Trophoblast cell (in vitro differentiated cells and primary cell): ENCODE results near the gene C16orf96.

Experiments used
- DNase-seq, 2 donors: peaks; one replicate each; pipeline ENCODE4 v3.0.0-alpha.2; 2016
- H2AFZ ChIP-seq: 2 replicates; pipeline ENCODE4 v1.6.1; 2013; ENCODE audit warnings: low read length, moderate library complexity, mild to moderate bottlenecking; ENCODE audit not compliant: insufficient read depth, poor library complexity
- H2AK5ac ChIP-seq: 2 replicates; pipeline ENCODE4 v1.6.1; 2013; ENCODE audit warnings: mild to moderate bottlenecking, low read length
- H2BK120ac ChIP-seq: 2 replicates; pipeline ENCODE4 v1.6.1; 2013; ENCODE audit warnings: low read length, mild to moderate bottlenecking, moderate library complexity; ENCODE audit not compliant: insufficient read depth, poor library complexity
- H2BK12ac ChIP-seq: 2 replicates; pipeline ENCODE4 v1.6.1; 2013; ENCODE audit warnings: mild to moderate bottlenecking, low read length, moderate library complexity
- H2BK5ac ChIP-seq: 2 replicates; pipeline ENCODE4 v1.6.1; 2013; ENCODE audit warnings: low read length, low read depth, moderate library complexity, mild to moderate bottlenecking; ENCODE audit not compliant: poor library complexity
- H3K14ac ChIP-seq: 2 replicates; pipeline ENCODE4 v1.6.1; 2013; ENCODE audit warnings: mild to moderate bottlenecking, low read length
- H3K18ac ChIP-seq: 2 replicates; pipeline ENCODE4 v1.6.1; 2013; ENCODE audit warnings: mild to moderate bottlenecking, low read length
- H3K23ac ChIP-seq: 2 replicates; pipeline ENCODE4 v1.6.1; 2013; ENCODE audit warnings: low read length
- H3K27ac ChIP-seq: 2 replicates; pipeline ENCODE4 v1.5.1; 2013; ENCODE audit warnings: low read depth, mild to moderate bottlenecking, inconsistent platforms, low read length, moderate library complexity
- H3K27me3 ChIP-seq: 2 replicates; pipeline ENCODE4 v1.6.1; 2013; ENCODE audit warnings: inconsistent platforms, mild to moderate bottlenecking, low read length, moderate library complexity; ENCODE audit not compliant: insufficient read depth
- H3K36me3 ChIP-seq, 2 experiments: 1 replicate in 1 of 2; 2 replicates in 1 of 2; pipeline ENCODE4 v1.6.1; 2013; ENCODE audit warnings: low read length in 2 of 2, mild to moderate bottlenecking in 2 of 2, moderate library complexity in 1 of 2; ENCODE audit not compliant: insufficient read depth in 2 of 2, control insufficient read depth in 1 of 2
- H3K4ac ChIP-seq: 2 replicates; pipeline ENCODE4 v1.6.1; 2013; ENCODE audit warnings: low read depth, mild to moderate bottlenecking, low read length, moderate library complexity
- H3K4me1 ChIP-seq, 2 experiments: 1 replicate in 1 of 2; 2 replicates in 1 of 2; pipeline ENCODE4 v1.6.1; 2013; ENCODE audit warnings: low read length in 2 of 2, mild to moderate bottlenecking in 2 of 2, moderate library complexity in 1 of 2; ENCODE audit not compliant: insufficient read depth in 2 of 2, control insufficient read depth in 1 of 2
- H3K4me2 ChIP-seq: 2 replicates; pipeline ENCODE4 v1.6.1; 2013; ENCODE audit warnings: inconsistent platforms, mild to moderate bottlenecking, low read length, moderate library complexity
- H3K4me3 ChIP-seq: 2 replicates; pipeline ENCODE4 v1.5.1; 2013; ENCODE audit warnings: mild to moderate bottlenecking, low read depth, low read length, inconsistent platforms
- H3K79me1 ChIP-seq: one replicate; pipeline ENCODE4 v1.6.1; 2013; ENCODE audit warnings: low read length
- H3K79me2 ChIP-seq: 2 replicates; pipeline ENCODE4 v1.6.1; 2013; ENCODE audit warnings: low read length, mild to moderate bottlenecking; ENCODE audit not compliant: control insufficient read depth, insufficient read depth, poor library complexity
- H3K9ac ChIP-seq: 2 replicates; pipeline ENCODE4 v1.6.1; 2013; ENCODE audit warnings: mild to moderate bottlenecking, low read length
- H3K9me3 ChIP-seq: 2 replicates; pipeline ENCODE4 v1.6.1; 2013; ENCODE audit warnings: low read depth, mild to moderate bottlenecking, control low read depth, inconsistent platforms, low read length; ENCODE audit not compliant: insufficient read depth
- H4K12ac ChIP-seq: 2 replicates; pipeline ENCODE4 v1.6.1; 2013; ENCODE audit warnings: low read depth, mild to moderate bottlenecking, low read length, moderate library complexity
- H4K8ac ChIP-seq: 2 replicates; pipeline ENCODE4 v1.6.1; 2013; ENCODE audit warnings: low read depth, mild to moderate bottlenecking, low read length, moderate library complexity
- H4K91ac ChIP-seq: one replicate; pipeline ENCODE4 v1.6.1; 2013; ENCODE audit warnings: low read depth, mild to moderate bottlenecking, low read length, moderate library complexity
- WGBS: extraction: QIAGEN DNeasy Blood & Tissue Kit; methylation state at CpG from one replicate; pipeline ENCODE4 v1.1.7; 2013; ENCODE audit warnings: missing lambda C conversion rate; ENCODE audit not compliant: insufficient read length, insufficient coverage; ENCODE audit errors: extremely low coverage; 5-methylcytosine and 5-hydroxymethylcytosine counted together

Gene C16orf96

DNA sequence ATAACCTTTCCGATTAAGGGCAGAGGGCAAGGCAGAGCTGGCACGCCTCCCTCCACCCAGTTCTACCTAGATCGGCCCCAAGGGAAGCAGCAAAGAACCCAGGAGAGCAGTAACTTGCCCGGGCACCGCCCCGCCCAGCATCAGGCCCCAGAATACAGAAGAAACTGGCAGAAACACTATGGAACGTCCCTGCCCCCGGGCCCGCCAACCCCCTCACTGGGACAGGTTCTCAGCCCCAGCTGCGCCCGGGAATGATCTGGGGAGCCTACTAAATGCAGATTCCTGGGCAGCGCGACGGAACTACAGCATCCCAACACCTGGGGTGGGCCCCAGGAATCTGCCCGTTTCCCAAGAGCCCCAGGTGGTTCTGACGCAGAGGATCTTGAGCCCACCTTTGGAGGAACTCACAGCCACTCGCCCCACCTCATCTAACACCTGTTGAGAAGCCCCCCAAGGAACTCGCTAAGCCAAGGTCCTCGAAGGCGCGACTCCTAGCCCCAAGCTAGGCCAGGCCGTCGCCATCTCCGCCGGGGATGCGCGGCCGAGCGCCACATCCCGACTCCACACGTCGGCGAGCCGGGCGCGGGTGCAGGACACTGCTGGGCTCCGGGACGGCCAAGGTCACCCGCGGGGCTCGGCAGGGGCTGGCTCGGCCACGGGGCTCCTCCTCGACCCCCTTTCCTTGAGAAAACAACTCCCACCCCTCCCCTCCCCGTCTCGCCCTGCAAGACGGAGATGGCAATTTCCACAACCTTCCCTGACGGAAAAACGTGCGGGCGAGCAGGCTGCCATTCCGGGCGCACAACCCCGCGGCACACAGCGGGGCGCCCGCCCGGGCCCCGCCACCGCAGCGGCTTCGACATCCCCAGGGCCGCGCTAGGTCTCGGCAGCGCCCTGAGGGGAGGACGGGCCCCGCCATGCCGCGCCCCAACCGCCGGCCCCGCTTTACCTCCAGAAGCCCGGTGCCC, 18.5 kb upstream of the C16orf96 start:
- H3K9me3 ChIP-seq: peaks cover 7% of the 10 kb centered on the region
- no peak overlapping the region for H2BK12ac ChIP-seq
- H3K4me3 ChIP-seq: peak overlapping the region; percentile 84
- H3K23ac ChIP-seq: no peak overlapping the region
- peak overlapping the region; percentile 35 for H2BK120ac ChIP-seq
- peaks cover 7% of the 10 kb centered on the region for H3K27me3 ChIP-seq
- peaks cover 10% of the 10 kb centered on the region for H3K79me1 ChIP-seq
- peak overlapping the region; percentile 52 for H2AK5ac ChIP-seq
- H3K18ac ChIP-seq: peak overlapping the region; percentile 39
- peak overlapping the region; percentile 77 for H4K12ac ChIP-seq
- H3K4me2 ChIP-seq: peak overlapping the region; percentile 98
- peak overlapping the region; percentile 79 for H2AFZ ChIP-seq
- H3K27ac ChIP-seq: no peak overlapping the region
- H3K9ac ChIP-seq: peak overlapping the region; percentile 33
- peaks cover 5 to 6% of the 10 kb centered on the region in 2 experiments for H3K4me1 ChIP-seq
- peak overlapping the region; percentile 64 for H4K91ac ChIP-seq
- peak overlapping the region; percentile 4 for H3K4ac ChIP-seq
- H3K14ac ChIP-seq: peak overlapping the region; percentile 74
- H3K36me3 ChIP-seq: peaks cover 0 to under 1% of the 10 kb centered on the region in 2 experiments
- H2BK5ac ChIP-seq: no peak overlapping the region
- H4K8ac ChIP-seq: peak overlapping the region; percentile 82
- DNase-seq: peak in 1 of 2 donors; percentile 19
- no CpG with 5 or more reads among the region's 75 CpGs for WGBS
- H3K79me2 ChIP-seq: peaks cover 6% of the 10 kb centered on the region

DNA sequence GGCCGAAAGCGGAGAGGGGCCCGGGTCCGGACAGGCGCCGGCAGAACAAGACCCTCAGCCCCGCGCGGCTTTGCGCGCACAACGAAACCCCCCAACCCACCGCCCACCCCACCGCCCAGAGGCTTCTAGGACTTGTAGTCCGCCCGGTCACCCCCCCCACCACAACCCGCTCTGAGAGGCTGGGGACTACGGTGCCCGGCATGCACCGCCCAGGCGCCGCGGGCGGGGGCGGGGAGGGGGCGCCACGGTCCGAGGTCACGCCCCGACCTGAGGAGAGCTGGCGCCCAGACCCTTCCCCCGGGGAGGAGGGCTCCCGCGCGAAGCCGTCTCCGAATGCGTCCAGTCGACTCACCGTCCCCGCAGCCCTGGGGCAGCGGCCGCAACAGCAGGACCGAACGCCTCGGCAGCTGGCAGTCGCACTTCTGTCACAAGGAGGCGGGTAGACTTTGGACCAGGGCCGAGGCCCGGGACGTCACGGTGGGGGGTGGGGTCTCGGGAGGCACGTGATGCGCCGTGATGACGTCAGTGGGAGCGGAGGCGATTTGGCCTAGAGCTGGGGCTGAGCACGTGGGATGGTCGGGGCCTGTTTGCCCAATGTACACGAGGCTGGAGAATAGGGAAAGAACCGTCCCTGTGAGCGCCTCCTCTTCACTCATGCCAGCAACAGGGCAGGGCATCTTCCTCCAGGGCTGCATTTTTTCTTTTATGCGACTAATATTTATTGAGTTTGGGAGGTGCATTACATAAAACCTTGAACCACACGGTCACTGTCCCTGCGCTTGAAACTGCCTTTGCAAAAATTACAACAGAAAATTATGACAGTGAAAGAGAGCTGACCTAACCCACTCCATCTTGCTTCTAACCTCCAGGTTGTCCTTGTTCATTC, 17.5 kb upstream of the C16orf96 start, which contains the start of gene CDIP1:
Gene CDIP1, minus strand, starts transcription at position 424 of the 886 bp plus-strand sequence. CDS start 24,643 bp downstream, outside the sequence.
- no CpG with 5 or more reads among the region's 67 CpGs for WGBS
- Histone ChIP-seq H3K9ac (peak within 1 kb of the TSS; percentile 70), H3K36me3 (no peaks in the 10 kb centered on the region), H3K79me2 (peaks cover 6% of the 10 kb centered on the region), H3K4me3 (peak within 1 kb of the TSS; percentile 84), H3K9me3 (peaks cover 7% of the 10 kb centered on the region), H3K27ac (no peak within 1 kb of the TSS), H3K14ac (peak within 1 kb of the TSS; percentile 74), H2AK5ac (peak within 1 kb of the TSS; percentile 52), H3K4ac (peak within 1 kb of the TSS; percentile 4), H2BK120ac (peak within 1 kb of the TSS; percentile 35), H2AFZ (peak within 1 kb of the TSS; percentile 79), H4K8ac (peak within 1 kb of the TSS; percentile 82), H3K23ac (no peak within 1 kb of the TSS), H4K91ac (peak within 1 kb of the TSS; percentile 64), H3K79me1 (peaks cover 10% of the 10 kb centered on the region), H3K18ac (peak within 1 kb of the TSS; percentile 39), H3K4me2 (peak within 1 kb of the TSS; percentile 98), H2BK12ac (no peak within 1 kb of the TSS), H4K12ac (peak within 1 kb of the TSS; percentile 77), H3K27me3 (peaks cover 7% of the 10 kb centered on the region), H3K4me1 (peaks cover 5 to 6% of the 10 kb centered on the region in 2 experiments), H2BK5ac (peak within 1 kb of the TSS; percentile 1)
- DNase-seq: peak; percentile 89 to 96

DNA sequence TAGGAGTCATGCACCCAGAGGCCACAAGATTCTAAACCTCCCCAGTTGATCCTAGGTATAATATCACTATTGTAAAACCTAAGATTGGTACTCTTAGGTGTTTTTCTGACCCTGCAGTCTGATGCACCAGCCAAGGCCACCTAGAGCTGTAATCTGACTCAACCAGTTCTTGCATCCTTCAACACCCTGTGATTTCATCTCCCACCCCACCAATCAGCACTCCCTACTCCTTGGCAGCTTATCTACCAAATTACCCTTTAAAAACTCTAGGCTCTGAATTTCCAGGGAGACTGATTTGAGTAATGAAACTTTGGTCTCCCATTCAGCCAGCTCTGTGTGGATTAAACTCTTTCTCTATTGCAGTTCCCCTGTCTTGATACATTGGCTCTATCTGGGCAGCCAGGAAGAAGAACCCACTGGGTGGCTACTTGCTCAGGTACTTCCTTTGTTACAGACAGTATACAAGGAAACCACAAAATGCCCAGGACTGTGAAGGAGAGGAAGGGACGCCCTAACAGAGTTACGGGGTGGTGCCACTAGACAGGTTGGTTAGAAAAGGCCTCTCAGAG, 16.3 kb upstream of the C16orf96 start:
- peaks cover 7% of the 10 kb centered on the region for H3K9me3 ChIP-seq
- no peak overlapping the region for H4K91ac ChIP-seq
- no peak overlapping the region for H3K9ac ChIP-seq
- no peak overlapping the region for H4K8ac ChIP-seq
- H2BK120ac ChIP-seq: no peak overlapping the region
- peaks cover 10% of the 10 kb centered on the region for H3K79me1 ChIP-seq
- H3K27me3 ChIP-seq: peaks cover 7% of the 10 kb centered on the region
- DNase-seq: no peak
- no peak overlapping the region for H3K4ac ChIP-seq
- no peak overlapping the region for H3K4me3 ChIP-seq
- H3K36me3 ChIP-seq: no peaks in the 10 kb centered on the region
- H3K18ac ChIP-seq: no peak overlapping the region
- no peak overlapping the region for H3K14ac ChIP-seq
- peaks cover 6% of the 10 kb centered on the region for H3K79me2 ChIP-seq
- no CpG with 5 or more reads among the region's 2 CpGs for WGBS
- no peak overlapping the region for H2AK5ac ChIP-seq
- no peak overlapping the region for H2BK12ac ChIP-seq
- peaks cover 5 to 6% of the 10 kb centered on the region in 2 experiments for H3K4me1 ChIP-seq
- H3K23ac ChIP-seq: no peak overlapping the region
- no peak overlapping the region for H2AFZ ChIP-seq
- H4K12ac ChIP-seq: no peak overlapping the region
- no peak overlapping the region for H2BK5ac ChIP-seq
- no peak overlapping the region for H3K27ac ChIP-seq
- no peak overlapping the region for H3K4me2 ChIP-seq

DNA sequence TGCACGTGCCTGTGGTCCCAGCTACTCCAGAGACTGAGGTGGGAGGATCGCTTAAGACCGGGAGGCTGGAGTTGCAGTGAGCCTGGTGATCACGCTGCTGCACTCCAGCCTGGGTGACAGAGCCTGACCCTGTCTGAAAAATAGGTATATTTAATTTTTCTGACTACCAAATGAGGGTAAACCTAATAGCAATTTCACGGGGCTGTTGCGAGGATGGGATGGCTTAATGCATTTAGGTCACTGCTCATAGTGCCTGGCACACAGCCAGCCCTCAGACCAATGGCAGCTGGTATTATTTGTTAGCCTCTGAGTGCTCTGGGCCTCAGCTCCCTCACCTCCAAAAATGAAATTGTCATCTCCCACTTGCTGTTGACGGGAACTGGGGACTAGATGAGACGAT, 11.7 kb upstream of the C16orf96 start:
- DNase-seq: no peak
- H3K36me3 ChIP-seq: no peaks in the 10 kb centered on the region
- no peak overlapping the region for H3K4me3 ChIP-seq
- H3K23ac ChIP-seq: no peak overlapping the region
- no peak overlapping the region for H4K91ac ChIP-seq
- no peak overlapping the region for H2BK12ac ChIP-seq
- H2AFZ ChIP-seq: no peak overlapping the region
- no peaks in the 10 kb centered on the region for H3K27me3 ChIP-seq
- no peak overlapping the region for H2BK5ac ChIP-seq
- H3K14ac ChIP-seq: no peak overlapping the region
- H3K79me1 ChIP-seq: no peaks in the 10 kb centered on the region
- no peaks in the 10 kb centered on the region for H3K4me1 ChIP-seq
- no peak overlapping the region for H3K4ac ChIP-seq
- WGBS: no CpG with 5 or more reads among the region's 8 CpGs
- no peak overlapping the region for H4K12ac ChIP-seq
- no peak overlapping the region for H3K9ac ChIP-seq
- H3K9me3 ChIP-seq: peaks cover 3% of the 10 kb centered on the region
- H2AK5ac ChIP-seq: no peak overlapping the region
- no peak overlapping the region for H2BK120ac ChIP-seq
- H3K18ac ChIP-seq: no peak overlapping the region
- no peaks in the 10 kb centered on the region for H3K79me2 ChIP-seq
- H3K27ac ChIP-seq: no peak overlapping the region
- no peak overlapping the region for H3K4me2 ChIP-seq
- H4K8ac ChIP-seq: no peak overlapping the region
